GM18861 (cell line): ENCODE measurements around the gene CISTR.

Source experiments
- ATAC-seq: cut with Tn5 transposase; IDR thresholded peaks from one replicate; pipeline ENCODE4 v1.9.1; 2021; ENCODE audit not compliant: unreplicated experiment

The CISTR gene

DNA sequence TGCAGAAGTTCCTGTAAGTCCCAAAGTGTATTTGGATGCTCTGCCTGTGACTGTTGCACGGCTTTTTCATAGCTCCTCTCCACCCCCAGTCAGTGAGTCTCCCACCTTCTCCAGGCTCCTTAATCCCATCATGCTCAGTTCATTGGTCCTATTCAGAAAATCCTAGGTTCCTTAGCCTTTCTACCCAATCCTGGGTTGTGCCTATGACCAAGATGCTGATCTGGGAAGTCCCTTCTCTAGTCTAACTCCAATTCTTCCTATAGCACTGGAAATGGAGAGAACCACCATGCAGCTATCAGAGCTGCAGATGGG, 7.7 kb downstream of the CISTR start:
- ATAC-seq, result no peak

DNA sequence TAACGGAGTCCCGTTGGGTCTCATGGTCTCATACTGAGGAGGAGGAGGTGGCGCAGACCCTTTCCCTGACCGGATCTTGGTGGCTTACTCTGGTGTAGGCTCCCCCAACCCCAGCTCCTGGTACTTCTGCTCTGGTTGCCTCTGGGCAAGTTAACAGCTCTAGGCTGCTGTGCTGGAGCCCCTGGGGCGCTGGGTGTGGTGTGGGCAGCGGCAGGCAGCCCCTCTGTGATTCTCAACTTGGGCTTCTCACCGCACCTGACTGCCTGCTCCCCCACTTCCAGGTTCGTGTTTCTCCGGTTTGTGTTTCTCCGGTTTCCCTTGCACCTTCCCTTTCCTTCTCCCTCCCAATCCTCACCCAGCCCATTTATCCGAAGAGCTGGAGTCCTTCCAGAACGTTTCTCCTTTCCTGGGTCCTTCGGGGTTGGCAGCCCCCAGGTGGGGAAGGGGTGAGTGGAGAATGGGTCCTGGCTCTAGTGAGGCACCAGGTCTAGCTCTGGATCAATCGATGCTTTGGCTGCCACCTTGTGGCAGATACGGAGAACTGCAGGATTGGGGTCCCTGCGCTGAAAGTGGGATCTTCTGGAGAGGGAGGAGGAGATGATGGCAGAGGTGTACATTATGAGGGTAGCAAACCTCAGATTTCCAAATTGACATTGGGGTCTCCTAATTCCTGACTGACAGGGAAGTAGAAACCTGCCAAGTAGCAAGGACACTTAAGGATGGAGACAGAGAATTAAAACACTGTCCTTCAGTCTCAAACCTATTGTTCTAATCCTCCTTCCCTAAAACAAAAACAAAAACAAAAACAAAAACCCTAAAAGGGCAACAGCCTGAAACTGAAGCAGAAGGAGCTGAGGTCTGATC, 8.3 kb downstream of the CISTR start:
- ATAC-seq, result peak; percentile 52

DNA sequence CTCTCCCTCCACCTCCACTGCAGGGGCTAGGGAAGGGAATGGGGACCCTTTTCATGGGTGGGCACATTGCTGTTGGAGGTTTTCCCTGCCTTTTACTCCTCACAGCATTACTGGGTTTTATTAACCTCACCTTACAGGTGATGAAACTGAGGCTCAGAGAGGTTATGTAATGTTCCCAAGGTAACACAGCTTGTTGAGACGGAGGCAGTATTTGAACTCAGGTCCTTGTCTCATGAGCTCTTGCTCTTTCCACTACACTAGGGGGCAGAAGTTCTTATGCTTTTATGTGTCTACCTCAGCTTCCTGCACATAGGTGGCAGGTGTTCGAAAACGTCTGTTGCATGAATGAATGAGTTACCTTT, 11.7 kb downstream of the CISTR start:
- no peak for ATAC-seq

DNA sequence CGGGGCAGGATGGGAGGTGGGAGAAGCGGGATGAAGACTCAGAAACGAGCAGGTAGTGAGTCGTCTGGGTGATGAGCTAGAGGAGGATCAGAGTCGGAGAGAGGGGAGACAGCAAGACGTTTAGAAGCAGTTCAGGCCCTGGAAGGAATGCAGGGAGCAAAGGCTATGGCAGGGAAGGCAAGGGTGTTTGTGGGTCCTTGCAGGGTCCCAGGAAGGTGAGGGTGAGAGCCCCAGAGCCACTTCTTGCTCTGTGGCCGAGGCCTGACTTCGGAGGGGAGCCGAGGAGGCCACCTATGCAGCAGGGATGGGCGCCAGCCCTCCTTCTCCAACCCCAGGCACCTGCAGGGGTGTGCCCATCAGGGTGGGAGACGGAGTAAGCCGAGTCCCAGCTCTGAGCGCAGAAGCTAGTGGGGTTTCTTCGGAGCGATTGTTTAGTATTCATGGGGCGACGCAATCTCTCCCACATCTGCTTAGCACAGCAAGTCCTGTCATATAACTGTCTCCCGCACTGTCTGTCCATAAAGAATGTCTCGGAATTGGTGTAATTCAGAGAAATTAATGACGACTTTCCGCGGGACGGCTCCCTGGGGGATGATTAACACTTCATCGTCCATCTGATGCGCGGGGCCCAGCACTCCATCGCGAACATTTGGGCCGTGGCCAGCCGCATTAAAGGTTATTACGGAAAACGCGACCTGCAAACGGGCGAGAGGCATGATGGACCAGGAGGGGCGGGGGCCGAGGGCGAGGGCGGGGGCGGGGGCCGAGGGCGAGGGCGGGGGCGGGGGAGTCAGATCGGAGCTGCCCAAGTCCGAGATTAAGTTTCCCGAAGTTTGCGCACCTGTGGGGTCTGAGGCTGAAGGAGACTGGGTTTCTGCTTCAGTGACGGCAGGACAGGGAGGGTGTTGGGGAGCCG, 12.3 kb downstream of the CISTR start:
- ATAC-seq, result no peak

DNA sequence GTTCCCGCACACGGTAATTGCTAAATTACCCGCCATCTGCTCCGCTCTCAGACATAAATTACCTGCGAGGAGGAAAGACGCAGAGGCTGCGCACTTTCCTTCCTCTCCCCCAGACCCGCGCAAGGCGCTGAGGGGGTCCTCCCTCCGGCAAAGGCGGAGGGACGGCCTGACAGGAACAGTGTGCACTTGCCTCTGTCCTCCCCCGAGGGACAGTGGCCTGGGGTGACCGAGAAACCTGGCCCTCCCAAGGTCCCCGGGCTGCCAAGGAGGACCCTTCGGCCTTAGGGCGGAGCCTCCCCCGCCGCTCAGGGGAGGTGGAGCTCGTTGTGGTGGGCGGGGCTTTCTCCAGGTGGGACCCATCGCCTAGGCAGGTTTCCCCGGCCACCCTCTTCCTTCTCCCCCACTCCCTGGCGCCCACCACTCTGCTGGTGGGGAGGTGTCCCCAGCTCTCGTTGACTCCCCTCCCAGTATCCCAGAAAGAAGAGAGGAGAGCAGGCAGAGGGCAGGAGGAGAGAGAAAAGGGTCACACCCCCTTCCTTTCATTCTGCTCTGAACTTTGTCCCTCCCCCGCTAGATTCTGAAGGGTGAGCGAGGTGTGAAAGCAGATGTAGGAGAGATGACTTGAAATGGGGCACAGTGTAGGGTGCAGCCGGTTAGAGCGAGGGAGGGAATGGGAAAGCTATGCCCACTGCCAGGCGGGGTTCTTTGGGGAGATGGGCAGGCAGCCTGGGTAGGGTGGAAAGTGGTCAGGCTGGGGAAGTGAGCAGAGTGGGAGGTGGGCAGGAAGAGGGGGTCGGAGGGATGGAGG, 13.2 kb downstream of the CISTR start:
- no peak for ATAC-seq

DNA sequence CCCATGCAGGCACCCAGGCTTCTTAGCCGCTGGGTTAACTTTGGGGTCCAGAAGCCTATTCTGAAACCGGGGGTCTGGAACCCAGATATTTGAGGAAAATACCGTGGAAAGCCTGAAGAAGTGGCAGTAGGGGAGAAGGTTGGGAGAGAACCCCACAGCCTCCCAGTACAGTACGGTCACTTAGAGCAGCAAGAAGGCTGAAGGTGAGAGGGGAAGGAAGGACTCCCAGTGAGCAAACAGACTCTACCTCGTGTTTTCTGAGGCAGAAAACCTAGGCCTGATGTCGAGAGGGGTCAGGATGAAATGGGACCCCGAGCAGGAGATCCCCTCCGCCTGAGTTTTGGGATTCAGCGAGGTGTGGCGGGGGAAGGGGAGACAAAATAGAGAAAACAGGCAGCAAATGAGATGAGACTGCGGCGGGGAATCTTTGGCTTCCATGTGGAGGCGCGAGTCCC, 13.8 kb downstream of the CISTR start:
- no peak for ATAC-seq

DNA sequence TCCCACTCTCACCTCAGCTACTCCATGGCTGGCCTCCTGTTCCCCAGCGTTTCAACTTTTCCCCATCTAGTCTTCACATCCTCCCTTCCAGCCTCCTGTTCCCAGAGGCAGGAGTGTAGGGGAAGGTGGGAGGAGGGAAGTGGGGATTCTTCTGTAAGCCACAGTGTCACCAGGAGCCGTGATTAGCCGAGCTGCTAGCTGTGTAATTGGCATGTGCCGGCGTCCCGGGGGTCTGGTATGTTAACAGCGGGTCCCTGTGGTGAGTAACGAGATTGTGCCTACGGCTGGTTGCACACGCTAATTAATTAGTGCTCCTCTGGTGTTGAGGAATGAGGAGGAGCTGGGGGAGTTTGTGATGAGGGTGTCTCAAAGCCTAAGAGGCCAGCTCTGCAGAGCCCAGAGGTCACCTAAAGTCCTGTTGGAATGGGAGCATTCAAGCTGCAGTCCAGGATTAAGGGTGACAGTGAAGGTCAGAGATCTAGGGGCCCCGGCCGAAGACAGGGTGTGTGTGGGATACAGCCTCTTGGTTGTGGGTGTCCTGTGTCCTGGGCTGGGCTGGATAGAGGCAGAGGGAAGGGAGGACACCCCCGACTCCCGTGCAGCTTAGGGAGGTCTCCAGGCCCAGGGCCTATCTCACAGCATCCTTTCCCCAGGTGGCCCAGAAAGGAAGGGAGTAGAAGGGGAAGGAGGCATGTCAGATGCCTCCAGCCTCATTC, 14.5 kb downstream of the CISTR start:
- ATAC-seq, result no peak

DNA sequence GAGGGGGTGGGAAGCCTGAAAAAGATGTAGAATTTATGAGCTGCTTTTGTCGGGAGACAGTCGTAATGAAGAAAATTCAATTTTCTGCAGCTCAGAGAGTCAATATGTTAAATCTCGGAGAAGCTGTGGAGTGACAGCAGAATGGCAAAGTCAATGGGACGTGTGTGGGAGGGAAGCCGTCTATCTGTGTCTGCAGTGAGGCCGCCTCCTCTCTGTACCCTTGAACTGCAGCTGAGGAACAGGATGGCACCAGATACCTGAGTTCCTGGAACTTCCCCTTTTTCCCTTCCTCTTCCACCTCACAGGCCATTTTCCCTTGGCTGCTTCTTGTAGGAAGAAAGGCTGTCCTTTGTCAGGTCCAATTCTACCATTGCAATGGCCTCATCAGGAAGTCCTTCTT, 15.2 kb downstream of the CISTR start:
- no peak for ATAC-seq

DNA sequence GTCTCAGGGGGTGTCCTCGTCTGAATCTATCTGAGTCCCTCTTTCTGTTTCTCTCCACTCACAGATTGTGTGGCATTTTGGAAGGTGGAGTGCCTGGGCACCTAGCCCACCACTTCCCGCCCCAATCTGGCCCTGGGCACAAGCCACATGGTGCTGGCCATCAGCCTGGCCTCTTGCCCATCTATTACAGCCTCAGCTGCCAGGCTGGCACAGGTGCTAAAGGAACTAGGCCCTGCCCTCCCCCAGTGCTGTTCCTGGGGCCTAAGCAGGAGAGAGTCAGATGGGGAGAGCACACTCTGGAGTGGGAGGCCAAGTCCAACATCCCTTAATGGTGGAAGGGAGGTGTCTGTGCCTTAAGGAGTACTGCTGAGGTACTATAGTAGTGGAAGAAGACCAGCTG, 16.2 kb downstream of the CISTR start:
- no peak for ATAC-seq

DNA sequence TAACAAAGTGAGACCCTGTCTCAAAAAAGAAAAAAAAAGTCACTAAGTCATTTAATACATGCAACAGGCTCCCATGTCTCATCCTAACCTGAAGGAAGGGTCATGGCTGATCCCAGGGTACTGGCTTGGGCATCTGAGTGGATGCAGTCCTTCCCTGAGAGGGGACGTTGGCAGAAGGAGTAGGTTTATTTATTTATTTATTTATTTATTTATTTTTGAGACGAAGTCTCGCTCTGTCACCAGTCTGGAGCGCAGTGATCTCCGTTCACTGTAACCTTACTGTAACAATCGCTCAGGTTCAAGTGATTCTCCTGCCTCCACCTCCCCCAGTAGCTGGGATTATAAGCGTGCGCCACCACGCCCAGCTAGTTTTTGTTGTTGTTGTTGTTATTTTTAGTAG, 17.4 kb downstream of the CISTR start:
- no peak for ATAC-seq

DNA sequence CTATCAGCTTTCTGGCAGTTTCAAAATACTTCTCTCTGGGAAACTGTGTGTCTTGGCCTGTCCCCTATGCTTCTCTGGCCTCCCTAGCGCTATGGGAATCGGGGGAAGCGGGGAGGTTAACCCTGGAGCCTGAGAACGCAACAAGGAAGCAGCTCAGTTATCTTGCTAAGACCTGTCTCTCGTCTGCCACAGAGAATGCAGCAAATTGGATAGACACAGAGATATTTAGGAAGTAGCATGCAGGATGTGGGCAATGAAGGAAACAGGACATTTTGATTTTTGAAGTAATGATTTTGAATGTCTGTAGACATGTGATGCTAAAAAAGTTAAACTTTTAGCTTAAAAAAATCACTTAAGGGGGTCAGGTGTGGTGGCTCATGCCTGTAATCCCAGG, 18.0 kb downstream of the CISTR start:
- no peak for ATAC-seq

DNA sequence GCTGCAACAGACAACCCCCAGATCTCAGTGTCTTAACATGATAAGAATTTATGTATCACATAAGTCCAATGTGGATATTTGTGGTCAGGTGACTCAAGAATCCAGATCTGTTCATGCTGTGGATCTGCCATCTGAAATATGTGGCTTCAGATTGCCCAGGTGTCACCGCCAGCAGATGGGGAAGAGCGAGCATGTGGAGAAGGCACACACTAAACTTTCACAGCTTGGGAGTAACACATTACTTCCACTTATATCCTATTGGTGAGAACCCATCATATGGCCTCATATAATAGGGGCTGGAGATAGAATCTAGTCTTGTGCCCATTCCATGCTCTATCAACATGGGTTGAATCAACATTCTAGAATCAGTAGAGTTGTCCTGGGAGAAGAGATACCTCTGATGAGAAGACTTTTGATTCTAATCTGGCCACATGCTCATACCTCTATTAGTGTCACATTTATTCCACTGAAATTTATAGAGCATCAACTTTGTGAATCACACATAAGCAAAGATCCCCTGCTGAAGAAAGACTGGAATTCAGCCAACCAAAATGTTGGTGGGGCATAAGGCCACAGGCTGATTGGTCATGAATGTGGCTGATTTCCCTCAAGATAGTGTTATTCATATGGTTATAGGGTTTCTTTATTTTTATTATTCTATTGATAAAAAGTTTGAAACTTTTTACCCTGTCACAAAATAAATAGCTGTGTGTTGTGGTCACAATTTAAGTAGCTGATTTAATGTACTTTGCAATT, 18.6 kb downstream of the CISTR start:
- no peak for ATAC-seq

DNA sequence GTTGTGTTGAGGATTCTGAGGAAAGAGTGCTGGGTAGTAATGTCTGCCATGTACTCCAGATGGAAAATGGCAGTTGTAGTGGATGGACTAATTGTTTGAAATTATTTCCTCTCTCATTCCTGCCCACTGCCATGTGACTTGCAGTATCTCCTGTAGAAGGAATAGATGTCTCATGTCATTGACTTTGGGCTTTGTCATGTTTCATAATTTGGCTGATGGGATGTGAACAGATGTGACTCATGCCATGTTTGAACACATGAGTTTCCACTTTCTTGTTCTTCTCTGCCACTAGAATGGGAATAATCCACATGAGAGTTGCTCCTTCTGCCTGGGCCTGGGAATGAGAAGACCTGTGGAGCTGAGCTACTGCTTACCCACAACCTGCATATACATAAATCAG, 22.1 kb downstream of the CISTR start:
- ATAC-seq, result no peak

DNA sequence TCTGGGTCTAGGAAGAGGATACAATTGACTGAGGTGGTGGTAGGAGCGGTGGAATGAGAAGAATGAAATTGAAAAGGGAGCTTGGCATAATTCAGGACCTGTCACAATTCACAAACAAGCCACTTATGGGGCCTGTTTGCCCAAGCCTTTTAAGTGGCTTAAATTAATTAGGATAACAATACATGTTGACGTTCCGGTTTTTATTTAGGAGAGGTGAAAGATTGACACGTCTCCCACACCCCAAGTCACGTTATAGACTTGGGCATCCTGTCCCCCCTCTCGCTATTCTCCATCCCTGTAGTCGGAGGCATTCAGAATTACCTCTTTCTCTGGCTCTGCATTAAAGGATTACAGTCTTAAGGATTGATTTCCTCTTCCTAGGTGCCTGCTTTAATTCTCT, 23.6 kb downstream of the CISTR start:
- no peak for ATAC-seq

DNA sequence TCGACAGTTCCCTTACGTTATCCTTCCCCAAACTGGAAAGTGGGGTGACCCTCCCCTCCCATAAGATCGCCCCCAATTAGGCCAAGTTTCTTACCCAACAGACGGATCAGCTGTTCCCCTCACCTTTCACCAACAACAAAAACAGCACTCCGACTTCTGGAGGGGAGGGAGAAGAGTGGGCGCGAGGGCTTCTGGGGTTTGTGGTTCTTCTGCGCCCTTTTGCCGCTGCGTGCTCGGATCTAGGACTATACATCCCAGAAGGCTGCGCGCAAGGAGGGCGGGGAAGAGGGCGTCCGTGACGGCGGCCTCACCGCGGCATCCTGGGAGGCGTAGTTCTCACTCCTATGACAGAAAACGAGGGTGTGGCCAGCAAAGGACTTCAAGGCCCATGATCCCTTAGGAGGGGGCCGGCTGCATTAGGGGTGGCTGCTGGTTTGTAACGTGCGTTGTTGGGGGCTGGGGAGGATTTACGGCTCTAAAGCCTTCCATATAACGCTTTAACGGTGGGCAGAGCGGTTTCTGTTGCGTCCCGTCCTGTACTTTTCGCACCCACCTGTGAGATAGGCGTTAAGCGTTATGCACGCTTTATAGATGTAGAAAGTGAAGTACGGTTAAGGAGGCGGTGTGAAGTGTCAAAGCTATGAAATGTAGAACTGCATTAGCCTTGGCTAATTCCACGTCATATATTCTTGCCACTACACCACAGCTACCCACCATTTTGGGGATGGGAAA, 24.3 kb downstream of the CISTR start, which contains the start of gene CALCOCO1:
TSS of gene CALCOCO1 (minus strand) at position 143 of the 732 bp plus-strand sequence. CDS start 2,210 bp downstream, outside the sequence.
- peak; percentile 99 for ATAC-seq

DNA sequence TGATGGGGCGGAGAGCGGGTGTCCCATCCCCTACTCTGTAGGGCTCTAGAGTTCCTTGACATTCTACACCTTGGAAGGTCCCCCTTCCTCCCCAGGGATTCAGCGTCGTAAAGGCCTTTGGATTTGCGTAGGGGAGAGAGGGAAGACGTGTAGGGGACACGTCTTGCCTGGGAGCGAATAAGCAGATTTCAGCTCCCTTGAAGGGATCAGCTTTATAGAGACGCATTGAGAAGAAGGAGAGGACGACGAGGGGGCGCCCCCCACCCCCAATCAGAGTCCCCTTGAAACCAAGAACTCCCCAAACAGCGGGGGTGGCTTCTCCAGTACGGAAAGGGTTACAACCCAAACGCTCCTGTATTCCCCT, 24.9 kb downstream of the CISTR start:
- no peak for ATAC-seq

DNA sequence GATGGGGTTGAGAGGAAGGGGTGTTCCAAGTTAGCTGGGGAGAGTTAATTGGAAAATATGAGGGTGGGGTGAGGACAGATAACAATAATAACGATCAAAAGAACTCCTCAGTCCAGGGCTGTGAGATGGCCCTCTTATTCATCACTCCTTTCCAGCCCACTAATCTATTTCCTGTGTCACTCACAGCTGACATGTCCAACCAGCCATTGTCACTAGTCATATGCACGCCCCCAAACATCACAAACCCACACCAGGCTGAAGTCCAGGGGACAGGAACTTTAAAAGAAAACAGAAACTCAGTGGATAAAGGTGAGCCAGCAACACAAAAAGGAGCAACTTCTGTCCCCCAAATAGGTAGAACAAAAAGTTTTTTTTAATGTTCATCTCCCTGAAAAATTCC, 25.4 kb downstream of the CISTR start:
- no peak for ATAC-seq

DNA sequence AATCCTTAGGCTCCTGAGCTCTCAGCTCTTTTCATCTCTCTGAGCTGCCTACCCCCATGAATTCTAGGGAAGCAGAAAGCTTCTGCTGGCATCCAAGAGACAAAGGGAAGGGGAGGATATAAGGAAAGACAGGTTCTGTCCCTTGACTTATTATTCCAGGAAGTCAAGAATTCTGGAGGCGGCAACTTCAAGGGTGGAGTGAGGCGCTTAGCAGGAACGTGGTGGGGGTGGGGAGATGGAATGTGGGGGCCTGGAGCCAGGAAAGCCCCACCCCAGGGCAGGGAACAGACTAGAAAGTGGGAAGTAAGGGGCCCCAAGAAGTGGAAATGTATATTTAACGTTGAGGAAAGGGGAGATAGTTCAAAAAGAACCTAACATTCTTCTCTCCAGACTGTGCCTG, 26.0 kb downstream of the CISTR start:
- no peak for ATAC-seq

DNA sequence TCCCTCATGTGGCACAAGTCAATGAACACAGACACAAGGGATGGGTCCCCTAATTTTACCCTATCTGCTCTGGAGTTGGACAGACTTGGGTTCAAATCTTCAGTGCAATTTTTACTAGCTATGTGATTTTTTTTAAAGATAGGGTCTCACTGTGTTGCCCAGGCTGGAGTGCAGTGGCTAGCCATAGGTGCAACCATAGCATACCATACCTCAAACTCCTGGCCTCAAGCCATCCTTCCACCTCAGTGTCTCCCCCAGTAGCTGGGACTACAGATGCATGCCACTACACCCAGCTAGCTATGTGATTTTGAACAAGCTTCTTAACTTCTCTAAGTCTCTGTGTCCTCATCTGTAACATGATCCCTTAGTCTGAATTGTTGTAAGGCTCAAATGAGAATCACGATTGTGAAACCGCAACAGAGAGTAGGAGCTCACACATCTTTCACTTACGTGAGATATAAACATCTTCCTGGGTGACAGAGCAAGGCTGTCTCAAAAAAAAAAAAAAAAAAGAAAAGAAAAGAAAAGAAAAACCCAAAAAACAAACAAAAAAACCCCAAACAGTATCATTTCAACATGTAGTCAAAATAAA, 29.2 kb downstream of the CISTR start:
- no peak for ATAC-seq
